HepG2 (cell line): ENCODE data around the gene CCDC191.

ENCODE experiments used
- ARID2 ChIP-seq: sonication (generic); formaldehyde crosslinking; IDR thresholded peaks from 2 replicates; pipeline ENCODE4 v1.8.1; 2022; ENCODE audit warnings: mild to moderate bottlenecking, missing genetic modification reagents, borderline replicate concordance
- CTCF ChIP-seq: sonication (generic); formaldehyde crosslinking; IDR thresholded peaks from 2 replicates; pipeline ENCODE4 v1.5.0; 2020; ENCODE audit warnings: mild to moderate bottlenecking, missing genetic modification reagents, moderate library complexity
- IRF2 ChIP-seq: IDR thresholded peaks from 2 replicates; pipeline ENCODE4 v1.6.1; 2018; ENCODE audit warnings: missing genetic modification reagents, missing compliant biosample characterization
- ZNF207 ChIP-seq: fragments of 450-650 bp; IDR thresholded peaks from 2 replicates; pipeline ENCODE4 v1.6.1; 2016; ENCODE audit warnings: antibody characterized with exemption, borderline replicate concordance
- ZNF24 ChIP-seq: fragments of 450-650 bp; IDR thresholded peaks from 2 replicates; pipeline ENCODE4 v1.6.1; 2017; ENCODE audit warnings: antibody characterized with exemption, mild to moderate bottlenecking
- TF ChIP-seq, protein P1 (sequence below): sonication (generic); formaldehyde crosslinking; IDR thresholded peaks from 2 replicates; pipeline ENCODE4 v1.4.0; 2020; ENCODE audit warnings: missing genetic modification reagents, mild to moderate bottlenecking, borderline replicate concordance

- TF ChIP-seq ZNF207, result no peak
- TF ChIP-seq IRF2 (CRISPR knock-in tag), result no peak
- TF ChIP-seq ARID2 (CRISPR knock-in tag), result no peak
- no peak for TF ChIP-seq ZNF24
- no peak for TF ChIP-seq CTCF
- TF ChIP-seq, protein P1, sequence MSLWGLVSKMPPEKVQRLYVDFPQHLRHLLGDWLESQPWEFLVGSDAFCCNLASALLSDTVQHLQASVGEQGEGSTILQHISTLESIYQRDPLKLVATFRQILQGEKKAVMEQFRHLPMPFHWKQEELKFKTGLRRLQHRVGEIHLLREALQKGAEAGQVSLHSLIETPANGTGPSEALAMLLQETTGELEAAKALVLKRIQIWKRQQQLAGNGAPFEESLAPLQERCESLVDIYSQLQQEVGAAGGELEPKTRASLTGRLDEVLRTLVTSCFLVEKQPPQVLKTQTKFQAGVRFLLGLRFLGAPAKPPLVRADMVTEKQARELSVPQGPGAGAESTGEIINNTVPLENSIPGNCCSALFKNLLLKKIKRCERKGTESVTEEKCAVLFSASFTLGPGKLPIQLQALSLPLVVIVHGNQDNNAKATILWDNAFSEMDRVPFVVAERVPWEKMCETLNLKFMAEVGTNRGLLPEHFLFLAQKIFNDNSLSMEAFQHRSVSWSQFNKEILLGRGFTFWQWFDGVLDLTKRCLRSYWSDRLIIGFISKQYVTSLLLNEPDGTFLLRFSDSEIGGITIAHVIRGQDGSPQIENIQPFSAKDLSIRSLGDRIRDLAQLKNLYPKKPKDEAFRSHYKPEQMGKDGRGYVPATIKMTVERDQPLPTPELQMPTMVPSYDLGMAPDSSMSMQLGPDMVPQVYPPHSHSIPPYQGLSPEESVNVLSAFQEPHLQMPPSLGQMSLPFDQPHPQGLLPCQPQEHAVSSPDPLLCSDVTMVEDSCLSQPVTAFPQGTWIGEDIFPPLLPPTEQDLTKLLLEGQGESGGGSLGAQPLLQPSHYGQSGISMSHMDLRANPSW (CRISPR knock-in tag), result no peak
Observed at GRCh38 chr3:113979916-113980315, 76.4 kb downstream of the CCDC191 start.
